GM12801 (cell line): ENCODE results near the gene PROX1.

Experiments
- CTCF ChIP-seq: IDR thresholded peaks from one replicate; pipeline ENCODE4 v1.5.1; 2011; ENCODE audit warnings: control low read depth; ENCODE audit not compliant: insufficient read length; ENCODE audit errors: extremely low read depth

The PROX1 gene

DNA sequence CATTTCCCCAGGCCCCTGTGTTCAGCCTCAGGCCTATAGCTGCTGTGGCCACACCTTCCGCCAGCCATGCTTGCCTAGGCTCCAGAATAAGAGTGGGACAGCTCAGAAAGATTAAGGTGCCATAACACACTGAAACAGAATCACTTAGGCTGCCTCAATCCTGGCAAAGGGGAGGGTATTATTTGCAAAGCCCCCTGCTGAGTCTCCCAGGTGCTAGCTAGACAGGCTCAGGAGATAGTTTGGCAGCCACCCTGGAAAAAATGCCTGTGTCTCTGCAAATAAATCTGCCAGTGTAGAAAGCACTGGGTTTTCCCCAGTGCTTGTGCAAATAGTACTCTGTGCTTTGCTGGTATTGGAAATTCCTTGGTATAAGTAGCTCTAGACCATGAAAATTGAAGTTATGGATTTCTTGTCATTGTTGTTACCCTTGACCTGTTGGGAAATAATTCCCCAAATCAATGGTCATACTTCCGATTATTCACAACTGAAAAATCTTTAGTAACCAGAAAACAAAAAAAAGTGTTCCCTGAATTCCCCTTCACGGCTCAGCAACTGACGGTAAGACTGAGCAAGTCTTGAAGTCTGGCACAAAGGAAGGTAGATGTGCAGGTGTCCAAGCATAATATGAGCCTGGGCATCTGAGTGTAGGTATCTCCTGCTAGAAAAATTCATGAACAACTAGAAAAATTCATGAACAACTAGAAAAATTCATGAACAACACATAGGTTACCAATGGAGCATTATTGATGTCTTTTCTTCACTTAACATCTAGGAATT is 56.9 kb downstream of the PROX1 start:
- TF ChIP-seq CTCF = no peak

- no peak for TF ChIP-seq CTCF
These were observed 63.0 kb downstream of the PROX1 start for GRCh38 chr1:214050513-214051401.

GRCh38 chr1:214051786-214052185 is 64.0 kb downstream of the PROX1 start:
- TF ChIP-seq CTCF = no peak

DNA sequence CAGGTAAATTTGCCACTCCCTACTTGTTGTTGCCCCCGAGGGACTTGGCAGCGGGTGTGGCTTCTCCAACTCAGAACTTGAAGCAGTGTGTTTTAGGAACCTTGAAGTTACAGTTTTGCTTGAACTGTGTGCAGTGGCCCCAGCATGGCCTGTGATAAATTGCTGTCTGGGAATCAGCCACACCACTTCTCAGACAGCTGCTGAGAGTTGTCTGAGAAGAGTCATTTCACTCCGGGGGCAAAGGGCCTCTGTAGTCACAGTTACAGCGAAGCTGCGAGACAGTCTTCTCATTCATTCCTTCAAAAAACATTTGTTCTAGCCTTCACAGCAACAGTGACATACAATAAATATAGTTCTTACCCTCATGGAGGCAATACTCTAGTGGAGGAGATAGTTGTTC is 70.3 kb downstream of the PROX1 start:
- no peak for TF ChIP-seq CTCF

- no peak for TF ChIP-seq CTCF
These were observed 78.4 kb downstream of the PROX1 start for GRCh38 chr1:214066190-214066589.

GRCh38 chr1:214066936-214067335 is 79.2 kb downstream of the PROX1 start:
- no peak for TF ChIP-seq CTCF

- no peak for TF ChIP-seq CTCF
These were observed 79.6 kb downstream of the PROX1 start for GRCh38 chr1:214067397-214067796.
